SU-DHL-6 (cell line): ENCODE measurements around the gene KHDC4.

ENCODE experiments used
- CTCF ChIP-seq: fragments of 200-600 bp; sonication (generic); IDR thresholded peaks from one replicate; pipeline ENCODE4 v1.5.1; 2017; ENCODE audit warnings: antibody characterized with exemption, mild to moderate bottlenecking, low read length, moderate library complexity; ENCODE audit not compliant: insufficient read depth, poor library complexity, severe bottlenecking
- EZH2phosphoT487 ChIP-seq: fragments of 200-600 bp; sonication (generic), shearing (Covaris generic); conservative IDR thresholded peaks from 2 replicates; pipeline ENCODE4 v1.6.1; 2018; ENCODE audit warnings: mild to moderate bottlenecking, antibody characterized with exemption, low read length, moderate library complexity, mixed read lengths

- TF ChIP-seq CTCF (no peak), EZH2phosphoT487 (no peak)
Observed at GRCh38 chr1:155884982-155885381, 49.2 kb downstream of the KHDC4 start.
